ENCODE data around the gene HS3ST3B1. TPM values are rescaled to one million over a fixed set of nuclear protein-coding genes. Genes with fewer than 3 reads are reported as not detected.

The HS3ST3B1 gene
- total RNA-seq, 1 experiment from 2014 or later = 2.4 TPM

DNA sequence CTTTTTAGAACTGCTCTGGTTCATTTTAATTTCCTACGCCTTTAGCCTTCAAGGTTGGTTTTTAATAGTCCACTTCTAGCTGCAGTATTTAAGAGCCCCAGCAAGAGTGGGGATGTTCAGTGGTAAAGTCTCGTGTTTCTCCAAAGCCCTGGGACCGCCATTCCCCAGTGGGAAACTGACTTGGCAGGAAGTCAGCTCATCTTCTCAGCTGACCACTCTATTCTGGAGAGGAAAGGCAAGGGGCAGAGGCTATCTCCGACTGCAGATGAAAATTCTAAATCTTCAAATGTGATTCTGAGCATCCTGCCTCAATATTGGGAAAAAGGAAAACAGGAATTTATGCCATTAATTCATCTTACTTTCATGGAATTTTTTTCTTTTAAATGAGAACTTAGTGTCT is 35.5 kb downstream of the HS3ST3B1 start:
- ChIA-PET POLR2A (no interaction called here), CTCF (no interaction called here), RAD21 (ENCODE audit: low non-redundant PET in 1 of 2, low total read pairs in 2 of 2, uncharacterized antibody in 2 of 2, unreplicated experiment in 2 of 2) (no interaction called here)
- no TSS peak for BruUV-seq (replicated peaks)
- DNase-seq (ENCODE audit: low read depth, low spot score) (no peak), ATAC-seq (no peak)
- Histone ChIP-seq H3K27ac (ENCODE audit: low read depth, low read length) (no peak overlapping the region), H3K27me3 (ENCODE audit: insufficient read depth, low read length) (0 out of 2 replicates have a peak, but pooled peaks cover 5% of the 10 kb centered on the region), H3K9me2 (ENCODE audit: insufficient read depth) (no peaks in the 10 kb centered on the region), H3K9ac (ENCODE audit: low read length) (no peak overlapping the region), H3K79me2 (ENCODE audit: insufficient read depth, low read length) (no peaks in the 10 kb centered on the region), H3K36me3 (ENCODE audit: control insufficient read depth in 1 of 2, insufficient read depth in 2 of 2, low read length in 2 of 2) (no peaks in the 10 kb centered on the region), H3K9me3 (ENCODE audit: control insufficient read depth in 1 of 2, insufficient read depth in 1 of 2, low read depth in 1 of 2, low read length in 2 of 2) (no peaks in the 10 kb centered on the region), H3K4me1 (ENCODE audit: control insufficient read depth in 1 of 2, insufficient read depth in 2 of 2, low read length in 2 of 2) (no peaks in the 10 kb centered on the region), H3K4me3 (replicated peaks in 1 of 2; ENCODE audit: low read depth in 1 of 2, low read length in 2 of 2) (no peak overlapping the region), H2AFZ (ENCODE audit: low read depth, low read length, poor library complexity, severe bottlenecking) (no peak overlapping the region), H3K4me2 (ENCODE audit: low read length) (no peak overlapping the region), H4K20me1 (ENCODE audit: insufficient read depth) (no peaks in the 10 kb centered on the region)
- intact Hi-C loops (cut with micrococcal nuclease) = no loop called here
- TF ChIP-seq YY1 (IDR thresholded peaks at IDR 0.05; ENCODE audit: extremely low read depth, insufficient replicate concordance, low read depth, low read length) (no peak), POLR2AphosphoS5 (IDR thresholded peaks at IDR 0.05; ENCODE audit: low read depth, low read length) (no peak), EGR1 (IDR thresholded peaks at IDR 0.05; ENCODE audit: low read depth) (no peak), POLR2A (IDR thresholded peaks at IDR 0.05; ENCODE audit: borderline replicate concordance, extremely low read depth, insufficient read depth, insufficient read length) (no peak), SRF (IDR thresholded peaks at IDR 0.05; ENCODE audit: low read depth) (no peak), SIN3A (IDR thresholded peaks at IDR 0.05; ENCODE audit: low read depth) (no peak)
- TF ChIP-seq, protein P1, sequence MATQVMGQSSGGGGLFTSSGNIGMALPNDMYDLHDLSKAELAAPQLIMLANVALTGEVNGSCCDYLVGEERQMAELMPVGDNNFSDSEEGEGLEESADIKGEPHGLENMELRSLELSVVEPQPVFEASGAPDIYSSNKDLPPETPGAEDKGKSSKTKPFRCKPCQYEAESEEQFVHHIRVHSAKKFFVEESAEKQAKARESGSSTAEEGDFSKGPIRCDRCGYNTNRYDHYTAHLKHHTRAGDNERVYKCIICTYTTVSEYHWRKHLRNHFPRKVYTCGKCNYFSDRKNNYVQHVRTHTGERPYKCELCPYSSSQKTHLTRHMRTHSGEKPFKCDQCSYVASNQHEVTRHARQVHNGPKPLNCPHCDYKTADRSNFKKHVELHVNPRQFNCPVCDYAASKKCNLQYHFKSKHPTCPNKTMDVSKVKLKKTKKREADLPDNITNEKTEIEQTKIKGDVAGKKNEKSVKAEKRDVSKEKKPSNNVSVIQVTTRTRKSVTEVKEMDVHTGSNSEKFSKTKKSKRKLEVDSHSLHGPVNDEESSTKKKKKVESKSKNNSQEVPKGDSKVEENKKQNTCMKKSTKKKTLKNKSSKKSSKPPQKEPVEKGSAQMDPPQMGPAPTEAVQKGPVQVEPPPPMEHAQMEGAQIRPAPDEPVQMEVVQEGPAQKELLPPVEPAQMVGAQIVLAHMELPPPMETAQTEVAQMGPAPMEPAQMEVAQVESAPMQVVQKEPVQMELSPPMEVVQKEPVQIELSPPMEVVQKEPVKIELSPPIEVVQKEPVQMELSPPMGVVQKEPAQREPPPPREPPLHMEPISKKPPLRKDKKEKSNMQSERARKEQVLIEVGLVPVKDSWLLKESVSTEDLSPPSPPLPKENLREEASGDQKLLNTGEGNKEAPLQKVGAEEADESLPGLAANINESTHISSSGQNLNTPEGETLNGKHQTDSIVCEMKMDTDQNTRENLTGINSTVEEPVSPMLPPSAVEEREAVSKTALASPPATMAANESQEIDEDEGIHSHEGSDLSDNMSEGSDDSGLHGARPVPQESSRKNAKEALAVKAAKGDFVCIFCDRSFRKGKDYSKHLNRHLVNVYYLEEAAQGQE (IDR thresholded peaks at IDR 0.05; ENCODE audit: low read depth) = no peak

DNA sequence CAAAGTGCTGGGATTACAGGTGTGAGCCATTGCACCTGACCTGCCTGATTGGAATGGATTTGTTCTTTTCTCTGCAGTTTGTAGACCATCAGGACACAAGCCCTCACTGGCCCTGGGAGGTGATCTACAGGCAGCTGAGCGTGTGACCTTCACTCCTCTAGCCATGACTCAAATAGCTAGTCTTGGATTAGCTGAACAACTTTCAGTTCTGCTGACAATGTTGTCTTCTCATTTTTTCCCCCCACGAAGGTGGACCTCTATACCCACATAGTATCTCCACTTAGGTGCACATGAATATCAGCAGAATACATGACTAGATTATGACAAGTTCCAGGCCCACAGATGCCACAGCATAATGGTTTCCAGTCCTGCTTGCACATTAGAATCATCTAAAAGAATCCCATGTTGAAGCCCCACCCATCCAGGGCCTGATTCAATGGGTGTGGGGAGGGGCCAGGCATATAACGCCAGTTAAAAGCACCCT is 36.8 kb downstream of the HS3ST3B1 start:
- POLR2A ChIA-PET = no interaction called here
- intact Hi-C loops (cut with micrococcal nuclease) = no loop called here
- Histone ChIP-seq H3K9me2 (ENCODE audit: insufficient read depth) (no peaks in the 10 kb centered on the region), H2AFZ (ENCODE audit: low read depth, low read length, poor library complexity, severe bottlenecking) (no peak overlapping the region), H4K20me1 (ENCODE audit: insufficient read depth) (no peaks in the 10 kb centered on the region), H3K4me1 (ENCODE audit: control insufficient read depth in 1 of 2, insufficient read depth in 2 of 2, low read length in 2 of 2) (no peaks in the 10 kb centered on the region), H3K27ac (ENCODE audit: low read depth, low read length) (no peak overlapping the region), H3K9ac (ENCODE audit: low read length) (no peak overlapping the region), H3K27me3 (ENCODE audit: insufficient read depth, low read length) (peaks cover 5% of the 10 kb centered on the region; the same call in 1 of the 2 replicates), H3K36me3 (ENCODE audit: control insufficient read depth in 1 of 2, insufficient read depth in 2 of 2, low read length in 2 of 2) (no peaks in the 10 kb centered on the region), H3K4me3 (replicated peaks in 1 of 2; ENCODE audit: low read depth in 1 of 2, low read length in 2 of 2) (no peak overlapping the region), H3K79me2 (ENCODE audit: insufficient read depth, low read length) (no peaks in the 10 kb centered on the region), H3K4me2 (ENCODE audit: low read length) (no peak overlapping the region), H3K9me3 (ENCODE audit: control insufficient read depth in 1 of 2, insufficient read depth in 1 of 2, low read depth in 1 of 2, low read length in 2 of 2) (no peaks in the 10 kb centered on the region)
- no peak for ATAC-seq
- no peak for DNase-seq (ENCODE audit: low read depth, low spot score)
- TF ChIP-seq, protein P2, sequence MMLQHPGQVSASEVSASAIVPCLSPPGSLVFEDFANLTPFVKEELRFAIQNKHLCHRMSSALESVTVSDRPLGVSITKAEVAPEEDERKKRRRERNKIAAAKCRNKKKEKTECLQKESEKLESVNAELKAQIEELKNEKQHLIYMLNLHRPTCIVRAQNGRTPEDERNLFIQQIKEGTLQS (IDR thresholded peaks at IDR 0.05) = no peak
- TF ChIP-seq RAD21 (IDR thresholded peaks at IDR 0.05; ENCODE audit: low read depth) = no peak
- TF ChIP-seq POLR2A (IDR thresholded peaks at IDR 0.05; ENCODE audit: borderline replicate concordance, extremely low read depth, insufficient read depth, insufficient read length) = no peak
- TF ChIP-seq FOSL1 (IDR thresholded peaks at IDR 0.05; ENCODE audit: low read depth) = no peak
- TF ChIP-seq CBX3 (IDR thresholded peaks at IDR 0.05; ENCODE audit: low read depth) = no peak
- RAD21 ChIA-PET (ENCODE audit: low non-redundant PET in 1 of 2, low total read pairs in 2 of 2, uncharacterized antibody in 2 of 2, unreplicated experiment in 2 of 2) = no interaction called here
- CTCF ChIA-PET = no interaction called here
- BruUV-seq (replicated peaks) = no TSS peak
